Lower leg skin (tissue), 3 donors: ENCODE results near the gene SULT1A2.

ENCODE experiments used
- POLR2A ChIP-seq, 2 donors: fragments of 450-650 bp; IDR thresholded peaks; one replicate each; pipeline ENCODE4 v1.6.1; 2016 to 2017; ENCODE audit warnings: antibody characterized with exemption in 2 of 2, mild to moderate bottlenecking in 1 of 2, moderate library complexity in 1 of 2
- TF ChIP-seq, protein P1 (sequence below), 3 donors: fragments of 450-650 bp; IDR thresholded peaks; one replicate each; pipeline ENCODE4 v1.5.1; 2016; ENCODE audit warnings: antibody characterized with exemption in 3 of 3, mild to moderate bottlenecking in 3 of 3, moderate library complexity in 2 of 3

- TF ChIP-seq, protein P1, sequence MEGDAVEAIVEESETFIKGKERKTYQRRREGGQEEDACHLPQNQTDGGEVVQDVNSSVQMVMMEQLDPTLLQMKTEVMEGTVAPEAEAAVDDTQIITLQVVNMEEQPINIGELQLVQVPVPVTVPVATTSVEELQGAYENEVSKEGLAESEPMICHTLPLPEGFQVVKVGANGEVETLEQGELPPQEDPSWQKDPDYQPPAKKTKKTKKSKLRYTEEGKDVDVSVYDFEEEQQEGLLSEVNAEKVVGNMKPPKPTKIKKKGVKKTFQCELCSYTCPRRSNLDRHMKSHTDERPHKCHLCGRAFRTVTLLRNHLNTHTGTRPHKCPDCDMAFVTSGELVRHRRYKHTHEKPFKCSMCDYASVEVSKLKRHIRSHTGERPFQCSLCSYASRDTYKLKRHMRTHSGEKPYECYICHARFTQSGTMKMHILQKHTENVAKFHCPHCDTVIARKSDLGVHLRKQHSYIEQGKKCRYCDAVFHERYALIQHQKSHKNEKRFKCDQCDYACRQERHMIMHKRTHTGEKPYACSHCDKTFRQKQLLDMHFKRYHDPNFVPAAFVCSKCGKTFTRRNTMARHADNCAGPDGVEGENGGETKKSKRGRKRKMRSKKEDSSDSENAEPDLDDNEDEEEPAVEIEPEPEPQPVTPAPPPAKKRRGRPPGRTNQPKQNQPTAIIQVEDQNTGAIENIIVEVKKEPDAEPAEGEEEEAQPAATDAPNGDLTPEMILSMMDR (IDR thresholded peaks at IDR 0.05): no peak
- TF ChIP-seq POLR2A (IDR thresholded peaks at IDR 0.05): no peak
These were observed 6.2 kb downstream of the SULT1A2 start for GRCh38 chr16:28590384-28591340.
